HG02938 (cell line): ENCODE data around the gene PDS5B.
"Not testable (repeated sequence)": the region's sequence is repeated elsewhere in the genome, so short reads cannot be mapped to it uniquely, and the experiment has no call there.

Source experiments
- ATAC-seq: cut with Tn5 transposase; IDR thresholded peaks from one replicate; pipeline ENCODE4 v1.9.1; 2021; ENCODE audit warnings: mild to moderate bottlenecking, moderate library complexity; ENCODE audit not compliant: unreplicated experiment

Gene PDS5B

GRCh38 chr13:32761472-32761871 is 175.2 kb downstream of the PDS5B start:
- no peak for ATAC-seq

- no peak for ATAC-seq
Measured at GRCh38 chr13:32779119-32779518, 192.9 kb downstream of the PDS5B start.

- ATAC-seq: no peak
Measured at GRCh38 chr13:32781906-32782305, 195.7 kb downstream of the PDS5B start.

- no peak for ATAC-seq
Measured at GRCh38 chr13:32783067-32783466, 196.8 kb downstream of the PDS5B start.

GRCh38 chr13:32790731-32791130 is 204.5 kb downstream of the PDS5B start:
- ATAC-seq: no peak

GRCh38 chr13:32791545-32792172 is 205.4 kb downstream of the PDS5B start:
- ATAC-seq: peak; percentile 75

- ATAC-seq: no peak
Measured at GRCh38 chr13:32796754-32797153, 210.5 kb downstream of the PDS5B start.

GRCh38 chr13:32802159-32802558 is 215.9 kb downstream of the PDS5B start:
- ATAC-seq: no peak

- ATAC-seq: no peak
Measured at GRCh38 chr13:32804673-32805230, 218.5 kb downstream of the PDS5B start.

GRCh38 chr13:32811297-32811800 is 225.1 kb downstream of the PDS5B start:
- peak; percentile 62 for ATAC-seq

- ATAC-seq: no peak
Measured at GRCh38 chr13:32821149-32821688, 235.0 kb downstream of the PDS5B start.

GRCh38 chr13:32822771-32823170 is 236.5 kb downstream of the PDS5B start:
- no peak for ATAC-seq

GRCh38 chr13:32823597-32823996 is 237.3 kb downstream of the PDS5B start:
- no peak for ATAC-seq

GRCh38 chr13:32824061-32824460 is 237.8 kb downstream of the PDS5B start:
- ATAC-seq: no peak

GRCh38 chr13:32824675-32825074 is 238.4 kb downstream of the PDS5B start:
- ATAC-seq: no peak

GRCh38 chr13:32825481-32825880 is 239.2 kb downstream of the PDS5B start:
- ATAC-seq: no peak

GRCh38 chr13:32826372-32826771 is 240.1 kb downstream of the PDS5B start:
- ATAC-seq: not testable (repeated sequence)
